HG03439 (cell line): ENCODE results near the gene ZFP30.

Experiments
- ATAC-seq: cut with Tn5 transposase; IDR thresholded peaks from one replicate; pipeline ENCODE4 v1.9.1; 2021; ENCODE audit warnings: mild to moderate bottlenecking, moderate library complexity; ENCODE audit not compliant: unreplicated experiment

ZFP30 gene

GRCh38 chr19:37564624-37565369 lies 90.5 kb downstream of the ZFP30 start:
- ATAC-seq: no peak
